Brain microvascular endothelial cell (primary cell): ENCODE data around the gene OR2T5.
"Not testable (repeated sequence)": the region's sequence is repeated elsewhere in the genome, so short reads cannot be mapped to it uniquely, and the experiment has no call there.

Source experiments
- DNase-seq: peaks from one replicate; pipeline ENCODE4 v3.0.0-alpha.2; 2020
- H3K27ac ChIP-seq: fragments of 250-450 bp; sonication (Bioruptor Pico); 2 replicates; pipeline ENCODE4 v1.5.1; 2020; ENCODE audit warnings: mild to moderate bottlenecking, moderate library complexity
- H3K27me3 ChIP-seq: fragments of 250-450 bp; sonication (Bioruptor Pico); replicated peaks from 2 replicates; pipeline ENCODE4 v1.5.1; 2020; ENCODE audit warnings: mild to moderate bottlenecking
- H3K36me3 ChIP-seq: fragments of 250-450 bp; sonication (Bioruptor Pico); replicated peaks from 2 replicates; pipeline ENCODE4 v1.5.1; 2020; ENCODE audit warnings: mild to moderate bottlenecking
- H3K4me3 ChIP-seq: 2 replicates; pipeline ENCODE4 v1.5.1; 2011; ENCODE audit warnings: low read depth, mild to moderate bottlenecking, control low read depth, low read length, moderate library complexity
- CTCF ChIP-seq: IDR thresholded peaks from 2 replicates; pipeline ENCODE4 v1.5.1; 2011; ENCODE audit warnings: low read depth, mild to moderate bottlenecking, moderate library complexity, low read length, control low read depth, inconsistent platforms; ENCODE audit errors: missing control alignments
- in situ Hi-C: cut with HindIII; loops from 2 replicates; pipeline ENCODE4 v1.10.0; 2017; ENCODE audit warnings: low sequenced_read_pairs, low pct_ligation_motif_present

OR2T5 gene

GRCh38 chr1:248471154-248471553, 17.2 kb upstream of the OR2T5 start:
- no peak for TF ChIP-seq CTCF
- in situ Hi-C loops: no loop called here
- Histone ChIP-seq H3K36me3 (no peaks in the 10 kb centered on the region), H3K27me3 (no peaks in the 10 kb centered on the region), H3K4me3 (no peak overlapping the region), H3K27ac (no peak overlapping the region)
- no peak for DNase-seq

- H3K27ac ChIP-seq, H3K36me3 ChIP-seq, DNase-seq, H3K27me3 ChIP-seq, H3K4me3 ChIP-seq, in situ Hi-C loops: not testable (repeated sequence)
These were observed 16.3 kb upstream of the OR2T5 start for GRCh38 chr1:248472111-248472510.

DNA sequence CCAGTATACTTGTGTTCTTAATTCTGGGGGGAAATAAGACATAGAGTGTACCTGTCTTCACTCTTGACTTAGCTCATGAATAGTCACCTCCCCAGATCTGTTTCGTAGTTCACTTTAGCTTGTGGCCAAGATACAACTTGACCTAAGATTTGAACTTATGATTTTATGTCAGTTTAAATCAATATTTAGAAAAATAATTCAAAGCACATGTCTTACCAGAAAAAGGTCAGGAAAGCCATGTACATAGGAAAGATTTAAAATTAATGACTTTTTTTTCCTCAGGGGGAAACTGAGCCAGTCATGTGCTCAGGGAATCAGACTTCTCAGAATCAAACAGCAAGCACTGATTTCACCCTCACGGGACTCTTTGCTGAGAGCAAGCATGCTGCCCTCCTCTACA, 15.3 kb upstream of the OR2T5 start, which contains the start of gene OR2T3:
Gene OR2T3, plus strand, starts transcription at position 301 of the 400 bp plus-strand sequence. Its CDS starts 0 bp downstream, at position 301.
- H3K4me3 ChIP-seq, H3K36me3 ChIP-seq, H3K27ac ChIP-seq, in situ Hi-C loops, DNase-seq, H3K27me3 ChIP-seq: not testable (repeated sequence)

GRCh38 chr1:248475660-248476059, 12.7 kb upstream of the OR2T5 start:
- not testable (repeated sequence) for H3K4me3 ChIP-seq, H3K36me3 ChIP-seq

GRCh38 chr1:248481686-248482579, 6.5 kb upstream of the OR2T5 start:
- in situ Hi-C loops, H3K27ac ChIP-seq, H3K4me3 ChIP-seq, DNase-seq, H3K27me3 ChIP-seq, H3K36me3 ChIP-seq: not testable (repeated sequence)

More at GRCh38 chr1:248475660-248476059, 12.7 kb upstream of the OR2T5 start:
- in situ Hi-C loops, H3K27me3 ChIP-seq, H3K27ac ChIP-seq, DNase-seq: not testable (repeated sequence)

GRCh38 chr1:248496661-248497060, 8.3 kb downstream of the OR2T5 start:
- H3K27ac ChIP-seq, H3K27me3 ChIP-seq, DNase-seq, in situ Hi-C loops, H3K4me3 ChIP-seq, H3K36me3 ChIP-seq: not testable (repeated sequence)

DNA sequence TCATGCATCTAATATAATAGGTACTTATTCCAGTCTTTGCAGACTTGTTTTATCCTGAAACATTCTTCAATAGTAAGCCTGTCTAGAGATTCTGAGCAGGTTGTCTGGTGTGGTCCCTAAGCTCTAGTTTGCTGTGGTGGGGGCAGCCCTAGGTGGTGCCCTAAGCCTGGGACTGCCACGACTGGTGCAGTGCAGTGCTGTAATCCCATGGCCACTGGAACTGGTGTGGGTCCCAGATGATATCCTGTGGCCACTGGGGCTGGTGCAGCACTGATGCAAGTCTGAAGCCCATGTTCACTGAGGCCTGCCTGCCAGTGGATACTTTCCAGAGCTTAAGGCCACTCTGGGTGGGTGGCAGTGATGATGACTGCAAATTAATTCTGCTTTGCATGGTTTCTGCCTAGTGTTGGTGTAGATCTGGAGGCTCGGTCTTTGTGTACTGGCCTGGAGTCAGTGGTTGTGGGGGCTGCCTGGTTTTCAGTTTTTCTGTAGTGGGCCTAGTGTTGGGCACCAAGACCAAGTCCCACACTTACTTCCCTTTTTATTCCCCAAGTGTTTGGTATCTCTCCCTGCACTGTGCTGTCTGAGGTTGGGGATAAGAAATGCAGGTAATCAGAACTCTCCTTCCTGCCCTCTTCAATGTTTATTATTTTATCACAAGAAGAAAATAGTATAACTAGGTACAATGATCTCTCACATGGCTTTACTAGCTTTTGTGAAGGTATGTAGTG, 12.1 kb downstream of the OR2T5 start:
- H3K4me3 ChIP-seq, H3K27ac ChIP-seq, DNase-seq, H3K36me3 ChIP-seq, in situ Hi-C loops, H3K27me3 ChIP-seq: not testable (repeated sequence)

GRCh38 chr1:248507773-248508172, 19.4 kb downstream of the OR2T5 start, which contains the start of gene OR2G6:
Gene OR2G6 (plus strand): TSS chr1:248508073. CDS start chr1:248521647, 13,574 bp downstream.
- DNase-seq, H3K36me3 ChIP-seq, H3K27me3 ChIP-seq, H3K27ac ChIP-seq, H3K4me3 ChIP-seq, in situ Hi-C loops: not testable (repeated sequence)

DNA sequence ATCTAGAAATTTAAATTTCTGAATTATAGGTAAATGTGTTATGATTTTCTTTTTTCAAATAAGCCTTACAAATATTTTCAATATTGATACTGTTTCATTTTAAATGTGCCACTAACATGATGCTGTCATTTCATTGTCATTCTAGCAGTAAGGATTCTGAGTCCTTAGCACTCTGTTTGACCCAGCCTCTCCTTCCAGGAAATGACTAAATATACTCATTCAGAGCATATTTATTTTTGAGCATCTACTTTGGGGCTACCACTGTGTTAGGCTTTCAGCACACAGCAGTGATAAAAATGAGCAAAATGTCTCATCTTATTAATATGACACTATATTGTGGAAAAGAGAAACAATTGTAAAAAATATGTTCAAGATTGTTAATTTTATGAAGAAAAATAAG, 21.8 kb downstream of the OR2T5 start:
- DNase-seq, H3K4me3 ChIP-seq, in situ Hi-C loops, H3K27me3 ChIP-seq, H3K36me3 ChIP-seq, H3K27ac ChIP-seq: not testable (repeated sequence)
